IMR-90 (cell line): ENCODE results near the gene FAM210B. TPM values are rescaled to one million over a fixed set of nuclear protein-coding genes. Genes with fewer than 3 reads are reported as not detected.
"Not testable (repeated sequence)": the region's sequence is repeated elsewhere in the genome, so short reads cannot be mapped to it uniquely, and the experiment has no call there.

ENCODE experiments used
- ATAC-seq: fragments of 200-7000 bp; cut with Tn5 transposase; 2 replicates; pipeline ENCODE4 v1.9.1; 2020; ENCODE audit warnings: low read depth, mild to moderate bottlenecking, moderate library complexity
- BruUV-seq: library from RNA; stranded (reverse); fragments of 400-500 nt; replicated peaks from 2 replicates; lab custom pipeline; 2021; lab: Mats Ljungman, UMichigan
- CTCF ChIA-PET: fragments of 300-600 bp; formaldehyde crosslinking; extraction: SDS; loops from one replicate; lab custom pipeline; 2021; ENCODE audit warnings: antibody characterized with exemption; lab: Yijun Ruan, JAX
- POLR2A ChIA-PET: fragments of 300-600 bp; sonication (Branson Sonifier 250); formaldehyde crosslinking; loops from one replicate; lab custom pipeline; 2022; ENCODE audit warnings: antibody characterized with exemption; ENCODE audit not compliant: unreplicated experiment; lab: Charles Lee
- DNase-seq: peaks from one replicate; pipeline ENCODE4 v3.0.0; 2013
- H2AFZ ChIP-seq: replicated peaks from 2 replicates; pipeline ENCODE3; 2013; ENCODE audit warnings: low read length, mild to moderate bottlenecking; ENCODE audit not compliant: poor library complexity
- H2AK5ac ChIP-seq: 2 replicates; pipeline ENCODE4 v1.6.1; 2013; ENCODE audit warnings: low read depth, low read length, inconsistent platforms
- H2AK9ac ChIP-seq: replicated peaks from 2 replicates; pipeline ENCODE3; 2013; ENCODE audit warnings: mild to moderate bottlenecking, low read depth, low read length, moderate library complexity; ENCODE audit not compliant: poor library complexity
- H2BK120ac ChIP-seq: 2 replicates; pipeline ENCODE4 v1.6.1; 2013; ENCODE audit warnings: low read depth, low read length, inconsistent platforms
- H2BK15ac ChIP-seq: 3 replicates; pipeline ENCODE4 v1.6.1; 2013; ENCODE audit warnings: low read depth, low read length, inconsistent platforms
- H2BK20ac ChIP-seq: 2 replicates; pipeline ENCODE4 v1.6.1; 2013; ENCODE audit warnings: low read depth, mild to moderate bottlenecking, inconsistent platforms, low read length, moderate library complexity
- H2BK5ac ChIP-seq: 2 replicates; pipeline ENCODE4 v1.6.1; 2013; ENCODE audit warnings: mild to moderate bottlenecking, low read depth, low read length, inconsistent platforms; ENCODE audit not compliant: poor library complexity, severe bottlenecking
- H3K14ac ChIP-seq: replicated peaks from 2 replicates; pipeline ENCODE4 v1.6.1; 2013; ENCODE audit warnings: low read depth, low read length, inconsistent platforms
- H3K18ac ChIP-seq: 2 replicates; pipeline ENCODE4 v1.6.1; 2013; ENCODE audit warnings: low read depth, low read length, control low read depth
- H3K23ac ChIP-seq: 2 replicates; pipeline ENCODE4 v1.6.1; 2013; ENCODE audit warnings: low read depth, low read length, inconsistent platforms
- H3K27ac ChIP-seq: 2 replicates; pipeline ENCODE4 v1.5.1; 2013; ENCODE audit warnings: mild to moderate bottlenecking, control low read depth, low read length; ENCODE audit not compliant: insufficient read depth
- H3K27me3 ChIP-seq: 2 replicates; pipeline ENCODE4 v1.6.1; 2013; ENCODE audit warnings: low read length; ENCODE audit not compliant: control insufficient read depth, insufficient read depth
- H3K36me3 ChIP-seq: 2 replicates; pipeline ENCODE4 v1.6.1; 2013; ENCODE audit warnings: low read length, mixed read lengths; ENCODE audit not compliant: control insufficient read depth, insufficient read depth
- H3K4ac ChIP-seq: 2 replicates; pipeline ENCODE4 v1.6.1; 2013; ENCODE audit warnings: low read depth, low read length, inconsistent platforms
- H3K4me1 ChIP-seq: 2 replicates; pipeline ENCODE4 v1.6.1; 2013; ENCODE audit warnings: low read length, mixed read lengths; ENCODE audit not compliant: control insufficient read depth, insufficient read depth
- H3K4me2 ChIP-seq: 2 replicates; pipeline ENCODE4 v1.6.1; 2013; ENCODE audit warnings: low read depth, mild to moderate bottlenecking, control low read depth, low read length, moderate library complexity
- H3K4me3 ChIP-seq: 2 replicates; pipeline ENCODE4 v1.5.1; 2013; ENCODE audit warnings: low read depth, mild to moderate bottlenecking, control low read depth, low read length, moderate library complexity; ENCODE audit not compliant: insufficient read depth
- H3K56ac ChIP-seq: 2 replicates; pipeline ENCODE4 v1.6.1; 2013; ENCODE audit warnings: low read length, inconsistent platforms; ENCODE audit not compliant: insufficient read depth; ENCODE audit errors: extremely low read depth
- H3K79me1 ChIP-seq, 2 experiments: 2 replicates each; pipeline ENCODE4 v1.6.1; 2013; ENCODE audit warnings: low read length in 2 of 2, inconsistent platforms in 1 of 2, low read depth in 1 of 2
- H3K9ac ChIP-seq: 2 replicates; pipeline ENCODE4 v1.6.1; 2013; ENCODE audit warnings: low read depth, low read length, control low read depth
- H3K9me1 ChIP-seq: 2 replicates; pipeline ENCODE4 v1.6.1; 2013; ENCODE audit warnings: low read length, inconsistent platforms; ENCODE audit not compliant: insufficient read depth
- H3K9me3 ChIP-seq: 2 replicates; pipeline ENCODE4 v1.6.1; 2013; ENCODE audit warnings: low read length; ENCODE audit not compliant: control insufficient read depth, insufficient read depth
- H4K20me1 ChIP-seq: 2 replicates; pipeline ENCODE4 v1.6.1; 2013; ENCODE audit warnings: low read length, inconsistent platforms; ENCODE audit not compliant: insufficient read depth
- H4K5ac ChIP-seq: 2 replicates; pipeline ENCODE4 v1.6.1; 2013; ENCODE audit warnings: mild to moderate bottlenecking, low read depth, low read length, control low read depth
- H4K8ac ChIP-seq, 2 experiments: 2 replicates each; pipeline ENCODE4 v1.6.1; 2013; ENCODE audit warnings: low read depth in 2 of 2, low read length in 2 of 2, control low read depth in 1 of 2, inconsistent platforms in 1 of 2
- H4K91ac ChIP-seq: 2 replicates; pipeline ENCODE4 v1.6.1; 2013; ENCODE audit warnings: low read depth, low read length, inconsistent platforms; ENCODE audit not compliant: insufficient read depth
- CHD1 ChIP-seq: IDR thresholded peaks from 2 replicates; pipeline ENCODE4 v1.6.1; 2012; ENCODE audit warnings: low read depth, low read length, improper control_type of control experiment
- MXI1 ChIP-seq: IDR thresholded peaks from 2 replicates; pipeline ENCODE4 v1.6.1; 2012; ENCODE audit warnings: low read depth, mild to moderate bottlenecking, low read length, moderate library complexity, borderline replicate concordance
- POLR2A ChIP-seq: IDR thresholded peaks from 2 replicates; pipeline ENCODE4 v1.6.1; 2012; ENCODE audit warnings: mild to moderate bottlenecking, low read depth, low read length
- SMC3 ChIP-seq: fragments of 150-350 bp; IDR thresholded peaks from 2 replicates; pipeline ENCODE4 v1.6.1; 2016; ENCODE audit warnings: low read depth, mild to moderate bottlenecking, antibody characterized with exemption, low read length, moderate library complexity
- WGBS, 2 experiments: methylation state at CpG; one replicate each; pipeline versions ENCODE4 v1.1.5 to v1.1.7; 2013; ENCODE audit warnings: missing lambda C conversion rate in 2 of 2; ENCODE audit not compliant: insufficient read length in 1 of 2; ENCODE audit errors: extremely low coverage in 2 of 2; 5-methylcytosine and 5-hydroxymethylcytosine counted together
- dilution Hi-C: fragments of 300-500 bp; cut with HindIII; formaldehyde crosslinking; loops from one replicate; pipeline ENCODE4 v1.14.3; 2018; ENCODE audit warnings: low sequenced_read_pairs; ENCODE audit not compliant: unreplicated experiment
- in situ Hi-C: fragments of 300-500 bp; cut with MboI; formaldehyde crosslinking; loops from 3 replicates; pipeline ENCODE4 v1.14.3; 2019; ENCODE audit warnings: low sequenced_read_pairs, inconsistent platforms, mixed read lengths
- intact Hi-C: fragments of 100-400 bp; cut with micrococcal nuclease; formaldehyde crosslinking; loops from 2 replicates; pipeline ENCODE4 v1.10.0; 2022
- polyA plus RNA-seq, 3 experiments: library from polyadenylated mRNA; depleted of rRNA; stranded (reverse); fragments of >200 nt; gene quantifications; 2 replicates each; pipeline ENCODE4 v1.2.3, GENCODE V29; 2012; ENCODE audit warnings: low replicate concordance in 1 of 3
- total RNA-seq: library from RNA; depleted of rRNA; stranded (reverse); fragments of >200 nt; gene quantifications from 2 replicates; pipeline ENCODE4 v1.2.3, GENCODE V29; 2012
- TF ChIP-seq, protein P1 (sequence below): fragments of 150-350 bp; IDR thresholded peaks from 2 replicates; pipeline ENCODE4 v1.6.1; 2017; ENCODE audit warnings: mild to moderate bottlenecking, antibody characterized with exemption, low read length, low read depth

FAM210B gene
- total and polyA plus RNA-seq, 2 of the 4 experiments (the other 2 are of a cell fraction) = 29.5 to 45.0 TPM

DNA sequence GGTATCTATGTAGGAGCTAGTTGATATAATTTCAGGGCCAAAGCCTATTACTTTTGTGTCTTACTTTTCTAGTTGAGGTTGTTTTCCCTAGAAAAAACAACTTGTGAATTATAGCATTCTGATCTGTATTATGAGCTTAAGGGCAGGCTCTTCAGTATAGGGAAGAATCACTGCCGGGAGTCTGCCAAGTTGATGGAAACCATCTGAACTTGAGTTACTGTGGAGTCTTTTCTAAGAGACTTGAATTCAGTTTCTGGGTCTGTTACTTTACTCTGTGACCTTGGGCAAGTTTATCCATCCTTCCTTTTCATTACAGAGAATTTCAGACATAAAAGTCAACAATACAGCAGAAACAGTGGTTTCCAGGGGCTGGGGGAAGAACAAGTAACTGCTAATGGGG lies 51.2 kb downstream of the FAM210B start:
- H3K14ac ChIP-seq = no peak overlapping the region
- peak overlapping the region in 1 of 2 experiments; percentile 67; a peak in 1 of 4 replicates for H4K8ac ChIP-seq
- H2BK5ac ChIP-seq = peak overlapping the region; percentile 50
- in situ Hi-C loops = no loop called here
- ATAC-seq = no peak; the same call in 1 of the 2 replicates
- dilution Hi-C loops = no loop called here
- peak overlapping the region; percentile 29; the same call in 1 of the 2 replicates for H2BK20ac ChIP-seq
- intact Hi-C loops = no loop called here
- peak overlapping the region; percentile 12; the same call in 1 of the 2 replicates for H3K23ac ChIP-seq
- no peak overlapping the region for H3K4me3 ChIP-seq
- H3K27me3 ChIP-seq = no peaks in the 10 kb centered on the region
- H3K56ac ChIP-seq = no peak overlapping the region
- peak overlapping the region; percentile 79; the same call in 1 of the 2 replicates for H4K5ac ChIP-seq
- H2AK5ac ChIP-seq = 0 out of 2 replicates have a peak overlapping the region, but pooled peaks have one; percentile 13
- no peak overlapping the region for H2AFZ ChIP-seq
- peak overlapping the region; percentile 69; the same call in 1 of the 2 replicates for H3K27ac ChIP-seq
- peak overlapping the region; percentile 79 for H3K18ac ChIP-seq
- peak overlapping the region; percentile 28; the same call in 1 of the 3 replicates for H2BK15ac ChIP-seq
- no peak overlapping the region for H3K9ac ChIP-seq
- H2BK120ac ChIP-seq = peak overlapping the region; percentile 41
- no peaks in the 10 kb centered on the region for H4K20me1 ChIP-seq
- no peaks in the 10 kb centered on the region for H3K9me3 ChIP-seq
- TF ChIP-seq POLR2A = no peak
- TF ChIP-seq, protein P1, sequence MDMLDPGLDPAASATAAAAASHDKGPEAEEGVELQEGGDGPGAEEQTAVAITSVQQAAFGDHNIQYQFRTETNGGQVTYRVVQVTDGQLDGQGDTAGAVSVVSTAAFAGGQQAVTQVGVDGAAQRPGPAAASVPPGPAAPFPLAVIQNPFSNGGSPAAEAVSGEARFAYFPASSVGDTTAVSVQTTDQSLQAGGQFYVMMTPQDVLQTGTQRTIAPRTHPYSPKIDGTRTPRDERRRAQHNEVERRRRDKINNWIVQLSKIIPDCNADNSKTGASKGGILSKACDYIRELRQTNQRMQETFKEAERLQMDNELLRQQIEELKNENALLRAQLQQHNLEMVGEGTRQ = no peak
- TF ChIP-seq MXI1 = no peak
- TF ChIP-seq SMC3 = no peak
- TF ChIP-seq CHD1 = no peak
- WGBS, 2 experiments = 60% methylated on average over 1 of the region's 1 CpG; no CpG with 5 or more reads in 1 of the 2 experiments
- H2AK9ac ChIP-seq = no peak overlapping the region
- ChIA-PET POLR2A (no interaction called here), CTCF (interaction anchor here (0.5 kb wide), 1 partner anchor 456 kb away, joined by 4 read pairs; no protein-coding TSS in a partner anchor)
- no peak overlapping the region for H4K91ac ChIP-seq
- H3K4me2 ChIP-seq = no peak overlapping the region
- peaks cover 15% of the 10 kb centered on the region for H3K4me1 ChIP-seq
- H3K36me3 ChIP-seq = peaks cover 15% of the 10 kb centered on the region
- peaks cover 20 to 49% of the 10 kb centered on the region in 2 experiments for H3K79me1 ChIP-seq
- DNase-seq = no peak
- peaks cover 7% of the 10 kb centered on the region for H3K9me1 ChIP-seq
- peak overlapping the region; percentile 9; the same call in 1 of the 2 replicates for H3K4ac ChIP-seq
- no TSS peak for BruUV-seq

DNA sequence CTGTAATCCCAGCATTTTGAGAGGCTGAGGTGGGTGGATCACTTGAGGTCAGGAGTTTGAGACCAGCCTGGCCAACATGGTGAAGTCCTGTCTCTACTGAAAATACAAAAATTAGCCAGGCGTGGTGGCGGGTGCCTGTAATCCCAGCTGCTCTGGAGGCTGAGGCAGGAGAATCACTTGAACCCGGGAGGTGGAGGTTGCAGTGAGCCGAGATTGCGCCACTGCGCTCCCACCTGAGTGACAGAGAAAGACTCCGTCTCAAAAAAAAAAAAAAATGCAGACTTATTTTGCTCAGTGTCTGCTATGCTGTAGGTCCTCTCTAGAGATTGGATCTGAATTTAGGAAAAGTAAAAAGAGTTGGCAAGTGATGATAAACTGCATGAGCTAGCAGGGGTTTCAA lies 52.5 kb downstream of the FAM210B start:
- CTCF ChIA-PET = interaction anchor here (1.5 kb wide), 1 partner anchor 11 kb away, joined by 3 read pairs; no protein-coding TSS in a partner anchor
- in situ Hi-C loops, ATAC-seq, H4K20me1 ChIP-seq, H3K9me3 ChIP-seq, H3K27me3 ChIP-seq, H2AK9ac ChIP-seq, H3K4me3 ChIP-seq, dilution Hi-C loops, H2AFZ ChIP-seq, DNase-seq, intact Hi-C loops, BruUV-seq: not testable (repeated sequence)
- H4K5ac ChIP-seq = peak overlapping the region; percentile 99
- peak overlapping the region; percentile 100 for H3K27ac ChIP-seq
- WGBS, 2 experiments = 93% methylated on average over 5 of the region's 7 CpGs; no CpG with 5 or more reads in 1 of the 2 experiments
- POLR2A ChIA-PET = interaction anchor here (0.8 to 1.4 kb wide), 3 partner anchors 29 to 58 kb away, joined by 3 to 10 read pairs (median 10); partner anchors contain the start of gene RTF2
- peak overlapping the region; percentile 96 for H3K18ac ChIP-seq
- peak overlapping the region; percentile 97 for H2BK120ac ChIP-seq
- H3K23ac ChIP-seq = peak overlapping the region; percentile 94; the same call in 1 of the 2 replicates
- peak overlapping the region; percentile 96 for H2BK5ac ChIP-seq
- peaks cover 24 to 48% of the 10 kb centered on the region in 2 experiments for H3K79me1 ChIP-seq
- H3K4me2 ChIP-seq = peak overlapping the region; percentile 88; the same call in 1 of the 2 replicates
- H2AK5ac ChIP-seq = peak overlapping the region; percentile 92
- peak overlapping the region; percentile 91 for H3K9ac ChIP-seq
- peak overlapping the region; percentile 96; the same call in 1 of the 2 replicates for H3K56ac ChIP-seq
- peak overlapping the region; percentile 95; the same call in 1 of the 2 replicates for H3K14ac ChIP-seq
- peak overlapping the region; percentile 97 for H3K4ac ChIP-seq
- H3K4me1 ChIP-seq = peaks cover 20% of the 10 kb centered on the region
- H2BK20ac ChIP-seq = peak overlapping the region; percentile 96
- peak overlapping the region; percentile 79; the same call in 2 of the 3 replicates for H2BK15ac ChIP-seq
- peaks cover 12% of the 10 kb centered on the region for H3K9me1 ChIP-seq
- peaks cover 12% of the 10 kb centered on the region for H3K36me3 ChIP-seq
- H4K8ac ChIP-seq = peak overlapping the region; percentile 89 to 93
- peak overlapping the region; percentile 98 for H4K91ac ChIP-seq
